GM23248 (cell line): ENCODE measurements around the gene KRTAP10-10.

ENCODE experiments used
- EZH2 ChIP-seq: fragments of 200-600 bp; sonication (generic); IDR thresholded peaks from 2 replicates; pipeline ENCODE4 v1.6.1; 2018; ENCODE audit warnings: antibody characterized with exemption, mild to moderate bottlenecking; ENCODE audit not compliant: insufficient read depth, poor library complexity, severe bottlenecking
- EZH2phosphoT487 ChIP-seq: fragments of 200-600 bp; sonication (generic); IDR thresholded peaks from 2 replicates; pipeline ENCODE4 v1.6.1; 2018; ENCODE audit warnings: antibody characterized with exemption, moderate library complexity, mild to moderate bottlenecking, low read depth; ENCODE audit not compliant: insufficient read depth

GRCh38 chr21:44643741-44644310 lies 6.7 kb downstream of the KRTAP10-10 start:
- TF ChIP-seq EZH2: no peak
- TF ChIP-seq EZH2phosphoT487: no peak
